ENCODE data around the gene TSPAN16.
A peak's percentile ranks its signal among the peaks of the same experiment; 100 is the strongest.
"Not testable (repeated sequence)": the region's sequence is repeated elsewhere in the genome, so short reads cannot be mapped to it uniquely, and the experiment has no call there.

The TSPAN16 gene

GRCh38 chr19:11347546-11348039 is 51.6 kb downstream of the TSPAN16 start:
- TF ChIP-seq CTCF (IDR thresholded peaks at IDR 0.05; ENCODE audit: low read depth, low read length): no peak
- no peak overlapping the region for H3K4me3 ChIP-seq (ENCODE audit: low read depth, low read length)

GRCh38 chr19:11349171-11349570 is 53.2 kb downstream of the TSPAN16 start:
- no peak for TF ChIP-seq CTCF (IDR thresholded peaks at IDR 0.05; ENCODE audit: low read depth, low read length)
- H3K4me3 ChIP-seq (ENCODE audit: low read depth, low read length): no peak overlapping the region

GRCh38 chr19:11354102-11354501 is 58.1 kb downstream of the TSPAN16 start:
- H3K4me3 ChIP-seq (ENCODE audit: low read depth, low read length): not testable (repeated sequence)

GRCh38 chr19:11355160-11356073 is 59.5 kb downstream of the TSPAN16 start, which contains the start of gene PLPPR2:
Gene PLPPR2, plus strand, starts transcription at chr19:11355432. Its CDS starts 2,242 bp downstream, at chr19:11357674.
- TF ChIP-seq CTCF (IDR thresholded peaks at IDR 0.05; ENCODE audit: low read depth, low read length): no peak
- H3K4me3 ChIP-seq (ENCODE audit: low read depth, low read length): peak within 1 kb of the TSS; percentile 61

GRCh38 chr19:11356074-11356397 is 60.1 kb downstream of the TSPAN16 start:
- no peak for TF ChIP-seq CTCF (IDR thresholded peaks at IDR 0.05; ENCODE audit: low read depth, low read length)
- H3K4me3 ChIP-seq (ENCODE audit: low read depth, low read length): peak overlapping the region; percentile 61

- no peak for TF ChIP-seq CTCF (IDR thresholded peaks at IDR 0.05; ENCODE audit: low read depth, low read length)
- H3K4me3 ChIP-seq (ENCODE audit: low read depth, low read length): no peak overlapping the region
Measured at GRCh38 chr19:11356676-11357550, 61.0 kb downstream of the TSPAN16 start.

- no peak for TF ChIP-seq CTCF (IDR thresholded peaks at IDR 0.05; ENCODE audit: low read depth, low read length)
- H3K4me3 ChIP-seq (ENCODE audit: low read depth, low read length): no peak overlapping the region
Measured at GRCh38 chr19:11359421-11359820, 63.5 kb downstream of the TSPAN16 start.
